Anterior cingulate cortex (tissue), 58 donors: Measurements from ENCODE around the gene CPLANE1.

Source experiments
- DNase-seq, 58 donors: peaks; one replicate each; lab custom pipeline; 2025; lab: John Stamatoyannopoulos, UW

CPLANE1 gene

DNA sequence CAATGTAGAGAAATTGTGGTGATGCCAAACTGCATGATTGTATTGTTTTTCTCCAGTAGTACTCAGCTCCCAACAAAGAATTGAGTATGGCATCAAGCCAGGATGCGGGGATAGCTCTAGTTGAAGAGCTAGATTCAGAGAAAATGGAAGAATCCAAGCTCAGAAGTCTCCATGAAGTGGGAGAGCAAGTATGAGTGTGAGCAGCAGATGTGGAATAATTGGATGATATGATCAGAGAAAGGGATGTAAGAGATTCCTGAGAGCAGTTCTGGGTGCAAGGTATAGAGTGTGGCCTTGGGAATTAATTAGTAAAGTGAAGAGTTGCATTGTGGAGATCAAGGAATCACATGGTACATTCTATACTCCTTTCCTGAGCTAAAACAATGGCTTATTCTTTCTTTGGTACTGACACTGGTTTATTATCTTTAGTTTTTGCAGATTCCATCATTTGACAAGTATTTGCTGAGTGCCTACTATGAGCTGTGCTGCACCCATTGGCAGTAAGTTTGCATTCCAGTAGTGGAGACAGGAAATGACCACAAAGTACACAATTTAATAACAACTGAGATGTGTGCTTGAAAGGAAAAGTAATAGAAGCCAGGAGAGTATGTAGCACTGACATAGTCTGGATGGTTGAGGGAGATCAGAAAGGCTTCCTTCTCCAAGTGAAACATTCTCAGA, 177.1 kb downstream of the CPLANE1 start:
- DNase-seq = peak in 24 of 58 donors; percentile 1 to 74 (median 21)

- DNase-seq = peak in 1 of 58 donors; percentile 3
Observed at GRCh38 chr5:37071487-37071886, 177.7 kb downstream of the CPLANE1 start.

GRCh38 chr5:37064442-37064841, 184.7 kb downstream of the CPLANE1 start:
- DNase-seq = no peak

DNA sequence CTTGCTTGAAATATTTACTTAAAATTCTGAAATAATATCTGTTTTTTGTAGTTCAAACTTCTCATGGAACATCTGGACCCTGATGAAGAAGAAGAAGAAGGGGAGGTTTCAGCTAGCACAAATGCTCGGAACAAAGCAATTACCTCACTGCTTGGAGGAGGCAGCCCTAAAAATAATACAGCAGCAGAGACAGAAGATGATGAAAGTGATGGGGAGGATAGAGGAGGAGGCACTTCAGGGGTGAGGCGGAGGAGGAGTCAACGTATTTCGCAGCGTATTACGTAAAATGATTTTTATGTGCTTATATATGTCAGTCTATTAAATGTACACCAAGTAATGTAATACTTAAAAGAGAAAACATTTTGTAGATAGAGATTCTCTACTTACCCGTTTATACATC, 185.4 kb downstream of the CPLANE1 start:
- DNase-seq = peak in 3 of 58 donors; percentile 3 to 8 (median 4)

GRCh38 chr5:37060030-37060429, 189.1 kb downstream of the CPLANE1 start:
- DNase-seq = no peak

DNA sequence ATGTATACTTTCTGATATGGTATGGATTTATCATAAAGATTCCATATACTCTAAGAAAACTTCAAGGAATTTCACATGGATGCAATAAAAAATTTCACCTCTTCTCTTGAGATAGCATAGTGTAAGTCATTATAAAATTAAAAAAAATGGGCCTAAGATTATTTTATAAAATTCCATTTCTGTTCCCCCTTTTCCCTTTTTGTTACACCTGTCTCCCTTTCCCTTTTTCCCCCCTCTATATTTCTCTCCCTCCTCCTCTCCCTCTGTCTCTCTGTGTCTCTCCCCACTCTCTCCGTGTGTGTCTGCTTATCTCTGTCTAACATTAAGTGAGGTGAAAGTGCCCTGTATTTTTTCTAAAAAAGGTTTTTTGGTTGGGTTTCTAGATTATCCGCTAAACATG, 192.4 kb downstream of the CPLANE1 start:
- no peak for DNase-seq
